H1 (cell line): ENCODE measurements around the gene LHFPL3. TPM values are rescaled to one million over a fixed set of nuclear protein-coding genes. Genes with fewer than 3 reads are reported as not detected.

Source experiments
- HDAC6 ChIP-seq: IDR thresholded peaks from one replicate; pipeline ENCODE4 v1.7.1; 2012; ENCODE audit warnings: low read depth, mild to moderate bottlenecking, inconsistent platforms, low read length, moderate library complexity
- PHF8 ChIP-seq: fragments of 200-600 bp; sonication (generic); conservative IDR thresholded peaks from 2 replicates; pipeline ENCODE4 v1.7.1; 2012; ENCODE audit warnings: low read depth, mild to moderate bottlenecking, inconsistent platforms, low read length, moderate library complexity
- RBBP5 ChIP-seq: IDR thresholded peaks from 2 replicates; pipeline ENCODE4 v1.7.1; 2012; ENCODE audit warnings: low read depth, mild to moderate bottlenecking, inconsistent platforms, low read length, moderate library complexity, borderline replicate concordance
- RNF2 ChIP-seq: fragments of 200-900, 300-1000 bp; sonication (generic); IDR thresholded peaks from 2 replicates; pipeline ENCODE4 v1.7.1; 2016; ENCODE audit warnings: borderline replicate concordance, low read depth, mild to moderate bottlenecking, antibody characterized with exemption, low read length; ENCODE audit not compliant: poor library complexity, severe bottlenecking; ENCODE audit errors: missing control alignments
- TAF1 ChIP-seq: IDR thresholded peaks from 2 replicates; pipeline ENCODE4 v1.6.1; 2011; ENCODE audit warnings: mild to moderate bottlenecking, low read depth, low read length
- TCF12 ChIP-seq: IDR thresholded peaks from 2 replicates; pipeline ENCODE4 v1.6.1; 2011; ENCODE audit warnings: low read depth, mild to moderate bottlenecking, low read length
- polyA plus RNA-seq, 7 experiments: library from polyadenylated mRNA; depleted of rRNA in 3 of 7; stranded (reverse) in 5 of 7; unstranded in 2 of 7; fragments of >200 nt in 5 of 7; fragments of 200-250 nt in 2 of 7; gene quantifications; 1 replicate in 5 of 7; 2 replicates in 1 of 7; 4 replicates in 1 of 7; pipeline versions ENCODE4 v1.2.1 to v1.2.3, GENCODE V29; 2011 to 2013; ENCODE audit warnings: missing spikeins in 2 of 7, mixed read lengths in 2 of 7
- total RNA-seq: library from RNA; stranded (reverse); fragmentation: NEBNext Ultra II Directional; extraction: Animal tissue kit (Norgen Biotek cat#: 25700); gene quantifications from 2 replicates; pipeline ENCODE4 v1.2.1, GENCODE V29; 2021
- TF ChIP-seq, protein P1 (sequence below): fragments of 300-600 bp; sonication (generic); IDR thresholded peaks from 2 replicates; pipeline ENCODE4 v1.7.1; 2012; ENCODE audit warnings: low read length, moderate library complexity, mild to moderate bottlenecking, inconsistent platforms; ENCODE audit not compliant: insufficient replicate concordance
- TF ChIP-seq, protein P2 (sequence below): IDR thresholded peaks from 2 replicates; pipeline ENCODE4 v1.6.1; 2012; ENCODE audit warnings: low read length, inconsistent platforms

Gene LHFPL3
- total and polyA plus RNA-seq, 2 of the 8 experiments (the other 6 are each of a cell fraction or from before 2014, with no cell fraction given): 0.24 to 0.50 TPM

- TF ChIP-seq, protein P1, sequence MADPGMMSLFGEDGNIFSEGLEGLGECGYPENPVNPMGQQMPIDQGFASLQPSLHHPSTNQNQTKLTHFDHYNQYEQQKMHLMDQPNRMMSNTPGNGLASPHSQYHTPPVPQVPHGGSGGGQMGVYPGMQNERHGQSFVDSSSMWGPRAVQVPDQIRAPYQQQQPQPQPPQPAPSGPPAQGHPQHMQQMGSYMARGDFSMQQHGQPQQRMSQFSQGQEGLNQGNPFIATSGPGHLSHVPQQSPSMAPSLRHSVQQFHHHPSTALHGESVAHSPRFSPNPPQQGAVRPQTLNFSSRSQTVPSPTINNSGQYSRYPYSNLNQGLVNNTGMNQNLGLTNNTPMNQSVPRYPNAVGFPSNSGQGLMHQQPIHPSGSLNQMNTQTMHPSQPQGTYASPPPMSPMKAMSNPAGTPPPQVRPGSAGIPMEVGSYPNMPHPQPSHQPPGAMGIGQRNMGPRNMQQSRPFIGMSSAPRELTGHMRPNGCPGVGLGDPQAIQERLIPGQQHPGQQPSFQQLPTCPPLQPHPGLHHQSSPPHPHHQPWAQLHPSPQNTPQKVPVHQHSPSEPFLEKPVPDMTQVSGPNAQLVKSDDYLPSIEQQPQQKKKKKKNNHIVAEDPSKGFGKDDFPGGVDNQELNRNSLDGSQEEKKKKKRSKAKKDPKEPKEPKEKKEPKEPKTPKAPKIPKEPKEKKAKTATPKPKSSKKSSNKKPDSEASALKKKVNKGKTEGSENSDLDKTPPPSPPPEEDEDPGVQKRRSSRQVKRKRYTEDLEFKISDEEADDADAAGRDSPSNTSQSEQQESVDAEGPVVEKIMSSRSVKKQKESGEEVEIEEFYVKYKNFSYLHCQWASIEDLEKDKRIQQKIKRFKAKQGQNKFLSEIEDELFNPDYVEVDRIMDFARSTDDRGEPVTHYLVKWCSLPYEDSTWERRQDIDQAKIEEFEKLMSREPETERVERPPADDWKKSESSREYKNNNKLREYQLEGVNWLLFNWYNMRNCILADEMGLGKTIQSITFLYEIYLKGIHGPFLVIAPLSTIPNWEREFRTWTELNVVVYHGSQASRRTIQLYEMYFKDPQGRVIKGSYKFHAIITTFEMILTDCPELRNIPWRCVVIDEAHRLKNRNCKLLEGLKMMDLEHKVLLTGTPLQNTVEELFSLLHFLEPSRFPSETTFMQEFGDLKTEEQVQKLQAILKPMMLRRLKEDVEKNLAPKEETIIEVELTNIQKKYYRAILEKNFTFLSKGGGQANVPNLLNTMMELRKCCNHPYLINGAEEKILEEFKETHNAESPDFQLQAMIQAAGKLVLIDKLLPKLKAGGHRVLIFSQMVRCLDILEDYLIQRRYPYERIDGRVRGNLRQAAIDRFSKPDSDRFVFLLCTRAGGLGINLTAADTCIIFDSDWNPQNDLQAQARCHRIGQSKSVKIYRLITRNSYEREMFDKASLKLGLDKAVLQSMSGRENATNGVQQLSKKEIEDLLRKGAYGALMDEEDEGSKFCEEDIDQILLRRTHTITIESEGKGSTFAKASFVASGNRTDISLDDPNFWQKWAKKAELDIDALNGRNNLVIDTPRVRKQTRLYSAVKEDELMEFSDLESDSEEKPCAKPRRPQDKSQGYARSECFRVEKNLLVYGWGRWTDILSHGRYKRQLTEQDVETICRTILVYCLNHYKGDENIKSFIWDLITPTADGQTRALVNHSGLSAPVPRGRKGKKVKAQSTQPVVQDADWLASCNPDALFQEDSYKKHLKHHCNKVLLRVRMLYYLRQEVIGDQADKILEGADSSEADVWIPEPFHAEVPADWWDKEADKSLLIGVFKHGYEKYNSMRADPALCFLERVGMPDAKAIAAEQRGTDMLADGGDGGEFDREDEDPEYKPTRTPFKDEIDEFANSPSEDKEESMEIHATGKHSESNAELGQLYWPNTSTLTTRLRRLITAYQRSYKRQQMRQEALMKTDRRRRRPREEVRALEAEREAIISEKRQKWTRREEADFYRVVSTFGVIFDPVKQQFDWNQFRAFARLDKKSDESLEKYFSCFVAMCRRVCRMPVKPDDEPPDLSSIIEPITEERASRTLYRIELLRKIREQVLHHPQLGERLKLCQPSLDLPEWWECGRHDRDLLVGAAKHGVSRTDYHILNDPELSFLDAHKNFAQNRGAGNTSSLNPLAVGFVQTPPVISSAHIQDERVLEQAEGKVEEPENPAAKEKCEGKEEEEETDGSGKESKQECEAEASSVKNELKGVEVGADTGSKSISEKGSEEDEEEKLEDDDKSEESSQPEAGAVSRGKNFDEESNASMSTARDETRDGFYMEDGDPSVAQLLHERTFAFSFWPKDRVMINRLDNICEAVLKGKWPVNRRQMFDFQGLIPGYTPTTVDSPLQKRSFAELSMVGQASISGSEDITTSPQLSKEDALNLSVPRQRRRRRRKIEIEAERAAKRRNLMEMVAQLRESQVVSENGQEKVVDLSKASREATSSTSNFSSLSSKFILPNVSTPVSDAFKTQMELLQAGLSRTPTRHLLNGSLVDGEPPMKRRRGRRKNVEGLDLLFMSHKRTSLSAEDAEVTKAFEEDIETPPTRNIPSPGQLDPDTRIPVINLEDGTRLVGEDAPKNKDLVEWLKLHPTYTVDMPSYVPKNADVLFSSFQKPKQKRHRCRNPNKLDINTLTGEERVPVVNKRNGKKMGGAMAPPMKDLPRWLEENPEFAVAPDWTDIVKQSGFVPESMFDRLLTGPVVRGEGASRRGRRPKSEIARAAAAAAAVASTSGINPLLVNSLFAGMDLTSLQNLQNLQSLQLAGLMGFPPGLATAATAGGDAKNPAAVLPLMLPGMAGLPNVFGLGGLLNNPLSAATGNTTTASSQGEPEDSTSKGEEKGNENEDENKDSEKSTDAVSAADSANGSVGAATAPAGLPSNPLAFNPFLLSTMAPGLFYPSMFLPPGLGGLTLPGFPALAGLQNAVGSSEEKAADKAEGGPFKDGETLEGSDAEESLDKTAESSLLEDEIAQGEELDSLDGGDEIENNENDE: no peak
- TF ChIP-seq TAF1: no peak
- TF ChIP-seq RNF2: no peak
- TF ChIP-seq TCF12: no peak
- TF ChIP-seq PHF8: no peak
- TF ChIP-seq RBBP5: no peak
- no peak for TF ChIP-seq HDAC6
- TF ChIP-seq, protein P2, sequence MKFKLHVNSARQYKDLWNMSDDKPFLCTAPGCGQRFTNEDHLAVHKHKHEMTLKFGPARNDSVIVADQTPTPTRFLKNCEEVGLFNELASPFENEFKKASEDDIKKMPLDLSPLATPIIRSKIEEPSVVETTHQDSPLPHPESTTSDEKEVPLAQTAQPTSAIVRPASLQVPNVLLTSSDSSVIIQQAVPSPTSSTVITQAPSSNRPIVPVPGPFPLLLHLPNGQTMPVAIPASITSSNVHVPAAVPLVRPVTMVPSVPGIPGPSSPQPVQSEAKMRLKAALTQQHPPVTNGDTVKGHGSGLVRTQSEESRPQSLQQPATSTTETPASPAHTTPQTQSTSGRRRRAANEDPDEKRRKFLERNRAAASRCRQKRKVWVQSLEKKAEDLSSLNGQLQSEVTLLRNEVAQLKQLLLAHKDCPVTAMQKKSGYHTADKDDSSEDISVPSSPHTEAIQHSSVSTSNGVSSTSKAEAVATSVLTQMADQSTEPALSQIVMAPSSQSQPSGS: no peak
These were observed 617.2 kb downstream of the LHFPL3 start (continued) for GRCh38 chr7:104945599-104945956.
